H9 (cell line): ENCODE data around the gene COG4. TPM values are rescaled to one million over a fixed set of nuclear protein-coding genes. Genes with fewer than 3 reads are reported as not detected.

Source experiments
- DNase-seq: peaks from one replicate; pipeline ENCODE4 v3.0.0-alpha.2; 2017
- H2AFZ ChIP-seq: one replicate; pipeline ENCODE4 v1.6.1; 2013; ENCODE audit warnings: mild to moderate bottlenecking, low read length, control low read depth, moderate library complexity
- H2AK5ac ChIP-seq: 2 replicates; pipeline ENCODE4 v1.6.1; 2013; ENCODE audit warnings: low read length, control low read depth, mixed read lengths; ENCODE audit not compliant: insufficient read length
- H2BK120ac ChIP-seq: one replicate; pipeline ENCODE4 v1.6.1; 2013; ENCODE audit warnings: low read depth, mild to moderate bottlenecking, low read length, control low read depth, inconsistent platforms; ENCODE audit not compliant: poor library complexity, severe bottlenecking
- H2BK12ac ChIP-seq: 2 replicates; pipeline ENCODE4 v1.6.1; 2013; ENCODE audit warnings: low read length, control low read depth, mixed read lengths, low read depth; ENCODE audit not compliant: insufficient read length
- H2BK15ac ChIP-seq: 2 replicates; pipeline ENCODE4 v1.6.1; 2013; ENCODE audit warnings: low read depth, low read length, control low read depth
- H2BK20ac ChIP-seq: one replicate; pipeline ENCODE4 v1.6.1; 2013; ENCODE audit warnings: low read depth, mild to moderate bottlenecking, low read length, control low read depth, inconsistent platforms; ENCODE audit not compliant: poor library complexity, severe bottlenecking
- H2BK5ac ChIP-seq: 2 replicates; pipeline ENCODE4 v1.6.1; 2013; ENCODE audit warnings: low read length, control low read depth, mixed read lengths; ENCODE audit not compliant: insufficient read length
- H3K14ac ChIP-seq: 2 replicates; pipeline ENCODE4 v1.6.1; 2013; ENCODE audit warnings: low read length, control low read depth; ENCODE audit not compliant: insufficient read depth
- H3K18ac ChIP-seq: 2 replicates; pipeline ENCODE4 v1.6.1; 2013; ENCODE audit warnings: low read depth, mild to moderate bottlenecking, mixed read lengths, low read length, control low read depth; ENCODE audit not compliant: insufficient read length
- H3K23ac ChIP-seq: 2 replicates; pipeline ENCODE4 v1.6.1; 2013; ENCODE audit warnings: low read length, control low read depth, mixed read lengths, low read depth; ENCODE audit not compliant: insufficient read length
- H3K23me2 ChIP-seq: 2 replicates; pipeline ENCODE4 v1.6.1; 2013; ENCODE audit warnings: low read depth, mild to moderate bottlenecking, mixed read lengths, low read length, control low read depth; ENCODE audit not compliant: insufficient read length, poor library complexity, severe bottlenecking
- H3K27ac ChIP-seq: 2 replicates; pipeline ENCODE4 v1.5.1; 2013; ENCODE audit warnings: low read length, control low read depth, mixed read lengths, low read depth; ENCODE audit not compliant: insufficient read length
- H3K27me3 ChIP-seq: 2 replicates; pipeline ENCODE4 v1.6.1; 2013; ENCODE audit warnings: low read length, control low read depth, inconsistent platforms; ENCODE audit not compliant: insufficient read depth
- H3K4ac ChIP-seq: 2 replicates; pipeline ENCODE4 v1.6.1; 2013; ENCODE audit warnings: low read depth, mild to moderate bottlenecking, control low read depth, inconsistent platforms, low read length, moderate library complexity
- H3K4me1 ChIP-seq: 2 replicates; pipeline ENCODE4 v1.6.1; 2013; ENCODE audit warnings: low read length, control low read depth, inconsistent platforms; ENCODE audit not compliant: insufficient read depth
- H3K4me2 ChIP-seq: 2 replicates; pipeline ENCODE4 v1.6.1; 2013; ENCODE audit warnings: low read length, control low read depth, mixed read lengths; ENCODE audit not compliant: insufficient read length, insufficient read depth
- H3K56ac ChIP-seq: 2 replicates; pipeline ENCODE4 v1.6.1; 2013; ENCODE audit warnings: low read depth, mild to moderate bottlenecking, mixed read lengths, low read length, control low read depth; ENCODE audit not compliant: insufficient read length
- H3K79me1 ChIP-seq: 2 replicates; pipeline ENCODE4 v1.6.1; 2013; ENCODE audit warnings: low read depth, mild to moderate bottlenecking, moderate library complexity, low read length, control low read depth, inconsistent platforms; ENCODE audit not compliant: insufficient read depth, poor library complexity, severe bottlenecking
- H3K79me2 ChIP-seq: 2 replicates; pipeline ENCODE4 v1.6.1; 2013; ENCODE audit warnings: low read length, control low read depth, inconsistent platforms; ENCODE audit not compliant: insufficient read depth
- H3K9ac ChIP-seq: 2 replicates; pipeline ENCODE4 v1.6.1; 2013; ENCODE audit warnings: low read length, control low read depth, mixed read lengths; ENCODE audit not compliant: insufficient read length; ENCODE audit errors: extremely low read depth
- H3K9me3 ChIP-seq: one replicate; pipeline ENCODE4 v1.6.1; 2013; ENCODE audit warnings: low read depth, low read length, inconsistent platforms; ENCODE audit not compliant: control insufficient read depth
- H3T11ph ChIP-seq: one replicate; pipeline ENCODE4 v1.6.1; 2013; ENCODE audit warnings: mild to moderate bottlenecking, low read length, control low read depth, inconsistent platforms
- H4K20me1 ChIP-seq: one replicate; pipeline ENCODE4 v1.6.1; 2013; ENCODE audit not compliant: control insufficient read depth, insufficient read length, insufficient read depth
- H4K5ac ChIP-seq: 2 replicates; pipeline ENCODE4 v1.6.1; 2013; ENCODE audit warnings: low read depth, mild to moderate bottlenecking, mixed read lengths, low read length, control low read depth; ENCODE audit not compliant: insufficient read length
- H4K8ac ChIP-seq: replicated peaks from 2 replicates; pipeline ENCODE4 v1.6.1; 2013; ENCODE audit warnings: low read length, control low read depth, mixed read lengths, low read depth; ENCODE audit not compliant: insufficient read length
- H4K91ac ChIP-seq: 2 replicates; pipeline ENCODE4 v1.6.1; 2013; ENCODE audit warnings: low read depth, mild to moderate bottlenecking, moderate library complexity, mixed read lengths, low read length, control low read depth; ENCODE audit not compliant: insufficient read length
- H3K27ac Mint-ChIP-seq, 3 experiments: 2 replicates in 2 of 3; 3 replicates in 1 of 3; pipeline ENCODE4 v1.8.0; 2020 to 2021; ENCODE audit warnings: mixed read lengths in 3 of 3, mild to moderate bottlenecking in 1 of 3, moderate library complexity in 1 of 3
- H3K27me3 Mint-ChIP-seq: 2 replicates; pipeline ENCODE4 v1.8.0; 2021; ENCODE audit warnings: low read depth, mild to moderate bottlenecking, moderate library complexity, mixed read lengths
- H3K36me3 Mint-ChIP-seq, 3 experiments: 2 replicates in 2 of 3; 3 replicates in 1 of 3; pipeline ENCODE4 v1.8.0; 2020 to 2021; ENCODE audit warnings: low read depth in 3 of 3, mixed read lengths in 3 of 3; ENCODE audit not compliant: insufficient read depth in 1 of 3
- H3K4me1 Mint-ChIP-seq, 2 experiments: 2 replicates each; pipeline ENCODE4 v1.8.0; 2020; ENCODE audit warnings: mixed read lengths in 2 of 2
- H3K4me3 Mint-ChIP-seq, 2 experiments: 2 replicates in 1 of 2; 3 replicates in 1 of 2; pipeline ENCODE4 v1.8.0; 2020 to 2021; ENCODE audit warnings: mild to moderate bottlenecking in 2 of 2, mixed read lengths in 2 of 2, moderate library complexity in 1 of 2
- H3K9me3 Mint-ChIP-seq, 2 experiments: 2 replicates in 1 of 2; 3 replicates in 1 of 2; pipeline ENCODE4 v1.8.0; 2020; ENCODE audit warnings: mild to moderate bottlenecking in 2 of 2, mixed read lengths in 2 of 2, moderate library complexity in 1 of 2
- CTCF ChIP-seq: fragments of 200-600 bp; sonication (generic); conservative IDR thresholded peaks from 3 replicates; pipeline ENCODE4 v1.8.0; 2021; ENCODE audit warnings: antibody characterized with exemption, mild to moderate bottlenecking
- WGBS: extraction: QIAGEN DNeasy Blood & Tissue Kit; methylation state at CpG from one replicate; pipeline ENCODE4 v1.1.7; 2013; ENCODE audit warnings: missing lambda C conversion rate, low lambda C conversion rate, mixed read lengths; ENCODE audit not compliant: insufficient read length; ENCODE audit errors: extremely low coverage; 5-methylcytosine and 5-hydroxymethylcytosine counted together
- total RNA-seq: library from RNA; stranded (reverse); gene quantifications from 2 replicates; pipeline ENCODE4 v1.2.1, GENCODE V29; 2021

COG4 gene
- total RNA-seq, 1 experiment from 2014 or later = 51.9 TPM

- no CpG with 5 or more reads among the region's 17 CpGs for WGBS
- Histone ChIP-seq H3K79me1 (no peaks in the 10 kb centered on the region), H2BK20ac (no peak overlapping the region), H2AFZ (no peak overlapping the region), H3K9ac (no peak overlapping the region), H4K8ac (no peak overlapping the region), H3T11ph (no peak overlapping the region), H3K23me2 (no peaks in the 10 kb centered on the region), H3K56ac (no peak overlapping the region), H2BK5ac (no peak overlapping the region), H2BK15ac (no peak overlapping the region), H2AK5ac (no peak overlapping the region), H3K27ac (no peak overlapping the region), H2BK120ac (no peak overlapping the region), H3K27me3 (no peaks in the 10 kb centered on the region), H3K9me3 (no peaks in the 10 kb centered on the region), H4K5ac (no peak overlapping the region), H3K23ac (no peak overlapping the region), H3K4me2 (no peak overlapping the region), H3K4ac (no peak overlapping the region), H4K20me1 (peaks cover 3% of the 10 kb centered on the region), H3K18ac (no peak overlapping the region), H3K4me1 (no peaks in the 10 kb centered on the region; the same call in 1 of the 2 replicates), H2BK12ac (no peak overlapping the region), H4K91ac (no peak overlapping the region), H3K14ac (no peak overlapping the region), H3K79me2 (no peaks in the 10 kb centered on the region)
- peaks cover 2 to 30% (median 26%) of the 10 kb centered on the region in 3 experiments; a peak in 6 of 7 replicates for H3K36me3 Mint-ChIP-seq
- H3K9me3 Mint-ChIP-seq = no peaks in the 10 kb centered on the region
- H3K4me1 Mint-ChIP-seq = peaks cover 4 to 8% of the 10 kb centered on the region in 2 experiments; a peak in 3 of 4 replicates
- no peak for DNase-seq
- H3K27ac Mint-ChIP-seq = peak overlapping the region in 1 of 3 experiments; percentile 28; a peak in 2 of 7 replicates
- no peak for TF ChIP-seq CTCF
- H3K27me3 Mint-ChIP-seq = no peaks in the 10 kb centered on the region
- H3K4me3 Mint-ChIP-seq = no peak overlapping the region
Observed at GRCh38 chr16:70480127-70481105, 42.9 kb downstream of the COG4 start.
